ENCODE measurements around the gene RPL22.

DNA sequence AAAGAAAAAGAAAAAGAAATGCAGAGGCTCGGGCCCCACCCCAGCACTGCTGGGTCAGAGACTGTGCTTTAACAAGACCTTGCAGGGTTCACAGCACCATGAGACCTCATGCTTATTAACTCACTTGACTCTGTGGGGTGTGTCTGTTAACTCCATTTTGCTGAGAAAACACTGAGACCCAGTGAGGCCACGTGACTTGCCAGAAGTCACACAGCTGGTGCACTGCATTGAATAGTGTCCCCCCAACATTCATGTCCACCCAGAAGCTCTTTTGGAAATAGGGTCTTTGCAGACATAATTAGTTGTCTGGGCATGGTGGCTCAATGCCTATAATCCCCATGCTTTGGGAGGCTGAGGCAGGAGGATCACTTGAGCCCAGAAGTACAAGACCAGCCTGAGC, 59.0 kb downstream of the RPL22 start:
- no peak for TF ChIP-seq POLR2AphosphoS5 (IDR thresholded peaks at IDR 0.05; ENCODE audit: low read depth, low read length)
- TF ChIP-seq SKI (IDR thresholded peaks at IDR 0.05; ENCODE audit: partially characterized antibody), result no peak
- TF ChIP-seq, protein P1, sequence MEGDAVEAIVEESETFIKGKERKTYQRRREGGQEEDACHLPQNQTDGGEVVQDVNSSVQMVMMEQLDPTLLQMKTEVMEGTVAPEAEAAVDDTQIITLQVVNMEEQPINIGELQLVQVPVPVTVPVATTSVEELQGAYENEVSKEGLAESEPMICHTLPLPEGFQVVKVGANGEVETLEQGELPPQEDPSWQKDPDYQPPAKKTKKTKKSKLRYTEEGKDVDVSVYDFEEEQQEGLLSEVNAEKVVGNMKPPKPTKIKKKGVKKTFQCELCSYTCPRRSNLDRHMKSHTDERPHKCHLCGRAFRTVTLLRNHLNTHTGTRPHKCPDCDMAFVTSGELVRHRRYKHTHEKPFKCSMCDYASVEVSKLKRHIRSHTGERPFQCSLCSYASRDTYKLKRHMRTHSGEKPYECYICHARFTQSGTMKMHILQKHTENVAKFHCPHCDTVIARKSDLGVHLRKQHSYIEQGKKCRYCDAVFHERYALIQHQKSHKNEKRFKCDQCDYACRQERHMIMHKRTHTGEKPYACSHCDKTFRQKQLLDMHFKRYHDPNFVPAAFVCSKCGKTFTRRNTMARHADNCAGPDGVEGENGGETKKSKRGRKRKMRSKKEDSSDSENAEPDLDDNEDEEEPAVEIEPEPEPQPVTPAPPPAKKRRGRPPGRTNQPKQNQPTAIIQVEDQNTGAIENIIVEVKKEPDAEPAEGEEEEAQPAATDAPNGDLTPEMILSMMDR (CRISPR knock-in tag; IDR thresholded peaks at IDR 0.05), result no peak
- TF ChIP-seq ZKSCAN1 (IDR thresholded peaks at IDR 0.05; ENCODE audit: low read length), result no peak
- TF ChIP-seq DNMT1 (CRISPR knock-in tag; IDR thresholded peaks at IDR 0.05), result no peak
- TF ChIP-seq, protein P2, sequence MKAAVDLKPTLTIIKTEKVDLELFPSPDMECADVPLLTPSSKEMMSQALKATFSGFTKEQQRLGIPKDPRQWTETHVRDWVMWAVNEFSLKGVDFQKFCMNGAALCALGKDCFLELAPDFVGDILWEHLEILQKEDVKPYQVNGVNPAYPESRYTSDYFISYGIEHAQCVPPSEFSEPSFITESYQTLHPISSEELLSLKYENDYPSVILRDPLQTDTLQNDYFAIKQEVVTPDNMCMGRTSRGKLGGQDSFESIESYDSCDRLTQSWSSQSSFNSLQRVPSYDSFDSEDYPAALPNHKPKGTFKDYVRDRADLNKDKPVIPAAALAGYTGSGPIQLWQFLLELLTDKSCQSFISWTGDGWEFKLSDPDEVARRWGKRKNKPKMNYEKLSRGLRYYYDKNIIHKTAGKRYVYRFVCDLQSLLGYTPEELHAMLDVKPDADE (CRISPR knock-in tag; IDR thresholded peaks at IDR 0.05), result no peak
- TF ChIP-seq ZNF564 (CRISPR knock-in tag; IDR thresholded peaks at IDR 0.05), result no peak
- no peak for TF ChIP-seq ZBTB42 (CRISPR knock-in tag; IDR thresholded peaks at IDR 0.05)
- TF ChIP-seq SUZ12 (IDR thresholded peaks at IDR 0.05; ENCODE audit: low read depth, low read length), result no peak
- no peak for TF ChIP-seq CCAR2 (optimal IDR thresholded peaks at IDR 0.05; ENCODE audit: low read depth, low read length)
- TF ChIP-seq SP1 (IDR thresholded peaks at IDR 0.05), result no peak
- no peak for TF ChIP-seq SP1 (CRISPR knock-in tag; IDR thresholded peaks at IDR 0.05)
- TF ChIP-seq KIAA2018 (CRISPR knock-in tag; IDR thresholded peaks at IDR 0.05; ENCODE audit: borderline replicate concordance), result no peak
